Stimulated activated CD8-positive, alpha-beta memory T cell treated with anti-CD3 and anti-CD28 coated beads, Interleukin-4, amount 100 ng/mL, for 48 hours (primary cell): ENCODE results near the gene TMEM151A.

Source experiments
- DNase-seq: peaks from one replicate; pipeline ENCODE4 v3.0.0-alpha.2; 2020

Gene TMEM151A

GRCh38 chr11:66283461-66284105 is 8.1 kb upstream of the TMEM151A start:
- DNase-seq = no peak

GRCh38 chr11:66284526-66285078 is 7.1 kb upstream of the TMEM151A start:
- no peak for DNase-seq

GRCh38 chr11:66285250-66285947 is 6.3 kb upstream of the TMEM151A start:
- DNase-seq = no peak

GRCh38 chr11:66286699-66287098 is 5.0 kb upstream of the TMEM151A start:
- no peak for DNase-seq

DNA sequence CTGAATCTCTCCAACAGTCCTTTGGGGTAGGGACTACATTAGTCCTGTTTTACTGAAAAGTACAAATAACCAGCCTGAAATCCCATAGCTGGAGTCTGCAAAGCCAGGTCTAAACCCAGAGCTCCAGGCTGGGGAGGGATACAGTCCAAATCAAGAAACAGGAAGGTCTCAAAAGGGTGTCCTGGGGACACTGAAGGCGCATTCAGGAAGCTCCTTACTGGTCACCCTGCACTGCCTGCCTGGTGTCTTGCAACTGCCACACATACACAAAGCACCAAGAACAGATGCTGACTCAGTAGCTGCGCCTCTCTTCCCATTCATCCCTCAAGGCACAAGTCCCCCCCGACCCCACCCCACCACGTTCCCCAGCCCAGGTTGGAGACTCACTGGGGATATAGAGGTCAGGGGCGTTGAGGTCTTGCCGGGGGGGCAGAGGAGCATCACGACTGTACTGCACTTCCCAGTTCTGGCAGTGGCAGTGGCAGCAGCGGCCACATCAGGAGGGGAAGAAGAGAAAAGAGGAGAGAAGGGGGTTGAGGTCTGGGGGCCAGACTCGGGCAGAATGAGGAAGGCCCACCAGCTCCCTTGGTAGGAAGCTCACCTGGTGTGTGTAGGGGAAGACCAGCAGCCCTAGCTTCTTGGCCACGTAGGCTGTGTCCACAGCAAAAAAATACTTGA is 4.3 kb upstream of the TMEM151A start:
- DNase-seq = no peak

- no peak for DNase-seq
These were observed 3.6 kb upstream of the TMEM151A start for GRCh38 chr11:66287889-66288670.

- DNase-seq = peak; percentile 98
These were observed 2.8 kb upstream of the TMEM151A start, which contains the start of gene YIF1A for GRCh38 chr11:66288671-66289547. YIF1A (minus strand) TSS chr11:66289143; CDS start chr11:66288985, 158 bp downstream.

DNA sequence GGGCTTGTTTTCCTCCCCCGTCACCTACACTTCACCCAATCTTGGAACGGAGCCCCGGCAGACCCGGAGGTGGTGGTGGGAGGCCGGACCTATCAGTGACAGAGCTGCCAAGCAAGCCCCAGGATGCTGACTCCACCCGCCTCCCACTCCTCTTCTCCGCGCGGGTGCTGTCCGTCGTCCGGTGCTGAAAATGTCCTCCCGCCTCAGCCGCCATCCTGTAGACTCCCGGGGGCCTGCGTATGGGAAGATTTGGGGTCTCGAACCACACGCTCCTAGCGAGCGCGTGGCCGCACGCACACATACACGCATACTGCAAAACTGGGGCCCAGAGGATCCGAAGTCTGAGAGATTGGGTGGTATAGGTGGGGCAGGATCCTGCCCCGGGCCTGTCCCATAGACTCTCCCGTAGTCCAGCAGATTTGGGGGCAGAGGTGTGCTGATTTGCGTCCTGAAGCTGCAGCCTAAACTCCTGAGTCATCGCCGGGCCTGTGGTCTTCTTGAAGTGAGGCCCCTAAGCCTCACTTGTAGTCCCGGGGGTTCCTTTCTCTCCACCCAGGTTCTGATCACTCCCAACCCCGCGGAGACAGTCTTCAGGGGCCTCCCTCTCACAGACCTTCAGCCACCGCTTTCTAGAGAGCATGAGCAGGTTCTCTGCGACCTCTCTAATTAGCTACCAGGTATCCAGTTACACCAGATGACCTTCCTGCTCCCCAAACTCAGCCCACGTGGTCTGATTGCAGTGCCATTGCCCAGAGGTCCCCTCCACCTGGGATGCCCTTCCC is 2.0 kb upstream of the TMEM151A start:
- DNase-seq = peak; percentile 90

- DNase-seq = no peak
These were observed 1.4 kb upstream of the TMEM151A start for GRCh38 chr11:66290330-66290621.

- DNase-seq = no peak
These were observed 390 bp upstream of the TMEM151A start for GRCh38 chr11:66291303-66291705.

GRCh38 chr11:66292543-66293332 is 1.0 kb downstream of the TMEM151A start:
- no peak for DNase-seq

- DNase-seq = no peak
These were observed 1.7 kb downstream of the TMEM151A start for GRCh38 chr11:66293352-66293751.

GRCh38 chr11:66293777-66294625 is 2.3 kb downstream of the TMEM151A start:
- no peak for DNase-seq

DNA sequence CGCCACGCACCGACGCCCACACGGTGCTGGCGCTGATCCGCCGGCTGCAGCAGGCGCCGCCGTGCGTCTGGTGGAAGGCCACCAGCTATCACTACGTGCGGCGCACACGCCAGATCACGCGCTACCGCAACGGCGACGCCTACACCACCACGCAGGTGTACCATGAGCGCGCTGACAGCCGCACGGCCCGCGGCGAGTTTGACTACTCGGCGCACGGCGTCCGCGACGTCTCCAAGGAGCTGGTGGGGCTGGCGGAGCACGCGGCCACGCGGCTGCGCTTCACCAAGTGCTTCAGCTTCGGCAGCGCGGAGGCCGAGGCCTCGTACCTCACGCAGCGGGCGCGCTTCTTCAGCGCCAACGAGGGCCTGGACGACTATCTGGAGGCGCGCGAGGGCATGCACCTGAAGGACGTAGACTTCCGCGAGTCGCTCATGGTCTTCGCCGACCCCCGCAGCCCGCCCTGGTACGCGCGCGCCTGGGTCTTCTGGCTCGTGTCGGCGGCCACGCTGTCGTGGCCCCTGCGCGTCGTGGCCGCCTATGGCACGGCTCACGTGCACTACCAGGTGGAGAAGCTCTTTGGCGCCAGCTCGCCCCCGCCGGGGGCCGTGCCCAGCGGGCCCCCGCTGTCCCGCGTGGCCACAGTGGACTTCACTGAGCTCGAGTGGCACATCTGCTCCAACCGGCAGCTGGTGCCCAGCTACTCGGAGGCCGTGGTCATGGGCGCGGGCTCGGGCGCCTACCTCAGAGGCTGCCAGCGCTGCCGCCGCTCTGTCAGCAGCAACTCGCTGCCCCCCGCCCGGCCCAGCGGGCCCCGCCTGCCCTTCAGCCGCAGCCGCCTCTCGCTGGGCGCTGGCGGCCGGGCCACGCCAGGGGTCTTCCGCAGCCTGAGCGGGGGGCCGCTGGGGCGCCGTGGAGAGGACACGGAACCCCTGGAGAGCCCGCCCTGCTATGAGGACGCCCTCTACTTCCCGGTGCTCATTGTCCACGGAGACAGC is 3.2 kb downstream of the TMEM151A start:
- no peak for DNase-seq

- DNase-seq = no peak
These were observed 5.9 kb downstream of the TMEM151A start for GRCh38 chr11:66297610-66298009.

DNA sequence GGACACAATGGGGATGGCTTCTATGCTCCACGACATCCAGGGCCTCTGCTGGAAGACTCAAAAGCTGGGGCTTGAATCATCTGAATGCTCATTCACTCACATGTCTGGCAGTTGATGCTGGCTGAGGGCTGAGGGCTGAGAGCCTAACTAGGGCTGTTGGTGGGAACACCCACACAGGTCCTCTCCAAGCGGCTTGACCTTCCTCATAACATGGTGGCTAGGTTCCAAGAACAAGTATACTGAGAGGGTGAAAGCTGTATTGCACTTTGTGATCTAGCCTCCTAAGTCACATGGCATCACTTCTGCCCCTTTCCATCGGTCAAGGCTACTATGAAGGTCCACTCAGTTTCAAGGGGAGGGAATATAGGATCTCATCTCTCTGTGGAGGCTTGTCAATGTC is 7.5 kb downstream of the TMEM151A start:
- DNase-seq = no peak

- DNase-seq = no peak
These were observed 11.0 kb downstream of the TMEM151A start for GRCh38 chr11:66302656-66303055.

DNA sequence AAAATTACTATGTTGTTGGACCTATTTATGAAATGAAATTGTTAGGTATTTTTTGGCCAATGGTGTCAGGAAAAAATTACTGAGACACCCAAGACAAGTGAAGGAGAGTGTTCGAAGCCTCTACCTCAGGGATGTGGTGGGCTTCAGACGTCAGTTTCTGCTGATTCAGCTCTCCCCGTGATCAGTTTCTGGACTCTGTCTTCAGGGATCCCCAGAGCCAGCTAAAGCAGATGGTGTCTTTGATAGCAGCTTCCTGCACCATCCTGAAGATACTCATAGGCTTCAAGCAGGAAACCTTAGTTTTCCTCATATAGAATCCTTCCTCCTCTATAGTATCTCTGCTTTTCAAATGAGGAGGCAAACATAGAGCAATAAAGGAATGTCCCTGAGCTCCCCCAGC is 17.8 kb downstream of the TMEM151A start:
- no peak for DNase-seq
